ENCODE measurements around the gene EPB42.

GRCh38 chr15:43215961-43216360, 4.9 kb downstream of the EPB42 start:
- TF ChIP-seq CTCF (IDR thresholded peaks at IDR 0.05; ENCODE audit: borderline replicate concordance, extremely low read depth, low read length, poor library complexity, severe bottlenecking) (no peak), EZH2 (IDR thresholded peaks at IDR 0.05; ENCODE audit: borderline replicate concordance, low read depth, low read length, severe bottlenecking) (no peak)

Measured in DND-41 (cell line).